Calu3 (cell line): ENCODE measurements around the gene ZBTB40. TPM values are rescaled to one million over a fixed set of nuclear protein-coding genes. Genes with fewer than 3 reads are reported as not detected.

Source experiments
- BruUV-seq: library from RNA; stranded (reverse); fragments of 400-500 nt; replicated peaks from 2 replicates; lab custom pipeline; 2021; lab: Mats Ljungman, UMichigan
- CTCF ChIA-PET: fragments of 300-600 bp; sonication (Branson Sonifier 250); formaldehyde crosslinking; loops from one replicate; lab custom pipeline; 2022; ENCODE audit warnings: antibody characterized with exemption; lab: Charles Lee
- DNase-seq: peaks from one replicate; pipeline ENCODE4 v3.0.0; 2022
- H3K27ac Mint-ChIP-seq: one replicate; pipeline ENCODE4 v1.8.0; 2022; ENCODE audit warnings: mixed read lengths; ENCODE audit not compliant: unreplicated experiment
- H3K27me3 Mint-ChIP-seq: one replicate; pipeline ENCODE4 v1.8.0; 2022; ENCODE audit warnings: mixed read lengths; ENCODE audit not compliant: unreplicated experiment
- H3K36me3 Mint-ChIP-seq: one replicate; pipeline ENCODE4 v1.8.0; 2022; ENCODE audit warnings: mild to moderate bottlenecking, moderate library complexity, mixed read lengths; ENCODE audit not compliant: insufficient read depth, unreplicated experiment
- H3K4me1 Mint-ChIP-seq: one replicate; pipeline ENCODE4 v1.8.0; 2022; ENCODE audit warnings: mild to moderate bottlenecking, low read depth, mixed read lengths; ENCODE audit not compliant: unreplicated experiment
- H3K4me3 Mint-ChIP-seq: one replicate; pipeline ENCODE4 v1.8.0; 2022; ENCODE audit warnings: mild to moderate bottlenecking, low read depth, moderate library complexity, mixed read lengths; ENCODE audit not compliant: unreplicated experiment
- H3K9me3 Mint-ChIP-seq: one replicate; pipeline ENCODE4 v1.8.0; 2022; ENCODE audit warnings: low read depth, mixed read lengths; ENCODE audit not compliant: unreplicated experiment
- CTCF ChIP-seq: fragments of 200-600 bp; IDR thresholded peaks from one replicate; pipeline ENCODE4 v1.8.0; 2022; ENCODE audit warnings: antibody characterized with exemption; ENCODE audit not compliant: unreplicated experiment
- intact Hi-C: fragments of 100-400 bp; cut with micrococcal nuclease; formaldehyde crosslinking; loops from one replicate; pipeline ENCODE4 v1.10.0; 2022; ENCODE audit not compliant: unreplicated experiment
- total RNA-seq: library from RNA; stranded (reverse); gene quantifications from 2 replicates; pipeline ENCODE4 v1.2.3, GENCODE V29; 2022

ZBTB40 gene
- total RNA-seq, 1 experiment from 2014 or later, result 18.7 TPM

DNA sequence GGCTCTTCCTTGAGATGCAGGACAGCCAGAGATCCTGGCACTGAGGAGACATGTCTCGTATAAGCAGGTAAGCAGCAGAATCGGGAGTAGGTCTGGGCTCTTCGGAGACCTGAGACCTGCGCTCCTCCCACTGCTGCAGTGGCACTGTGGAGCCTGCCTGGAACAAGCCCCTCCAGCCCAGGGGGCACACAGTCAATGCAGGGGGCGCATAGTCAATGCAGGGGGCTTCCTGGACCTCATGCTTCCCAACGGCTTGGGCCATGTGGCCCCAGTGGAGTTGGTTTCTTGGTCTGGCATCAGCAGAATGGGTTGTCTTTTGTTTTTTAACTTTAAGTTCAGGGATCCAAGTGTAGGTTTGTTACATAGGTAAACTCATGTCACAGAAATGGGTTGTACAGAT lies 83.7 kb downstream of the ZBTB40 start:
- CTCF ChIA-PET, result no interaction called here
- H3K27ac Mint-ChIP-seq, result no peak overlapping the region
- no peak overlapping the region for H3K4me3 Mint-ChIP-seq
- H3K9me3 Mint-ChIP-seq, result no peaks in the 10 kb centered on the region
- H3K27me3 Mint-ChIP-seq, result no peaks in the 10 kb centered on the region
- no peak for DNase-seq
- no TSS peak for BruUV-seq
- TF ChIP-seq CTCF, result no peak
- no peaks in the 10 kb centered on the region for H3K36me3 Mint-ChIP-seq
- intact Hi-C loops, result no loop called here
- peaks cover 4% of the 10 kb centered on the region for H3K4me1 Mint-ChIP-seq

DNA sequence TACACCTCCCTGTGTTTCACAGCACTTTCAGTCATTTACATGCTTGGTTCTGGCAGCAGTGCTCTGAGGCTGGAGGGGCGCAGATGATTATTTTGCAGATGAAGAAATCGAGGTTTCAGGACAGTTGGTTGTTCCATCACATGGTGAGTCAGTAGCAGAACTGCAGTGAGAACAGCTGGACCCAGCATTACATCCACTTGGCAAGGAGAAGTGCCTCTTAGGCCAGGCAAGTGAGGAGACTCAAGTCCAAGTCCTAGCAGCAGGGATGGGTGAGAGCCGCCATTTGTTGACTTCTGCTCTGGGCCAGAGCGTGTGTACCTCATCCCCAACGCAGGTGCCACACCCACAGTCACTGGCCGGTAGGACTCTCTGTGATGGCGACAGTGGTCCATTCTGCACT lies 84.9 kb downstream of the ZBTB40 start:
- no peaks in the 10 kb centered on the region for H3K9me3 Mint-ChIP-seq
- CTCF ChIA-PET, result interaction anchor here (0.6 kb wide), 1 partner anchor 483 kb away, joined by 3 read pairs; the partner anchor contains the start of gene KDM1A
- H3K27me3 Mint-ChIP-seq, result no peaks in the 10 kb centered on the region
- no peak overlapping the region for H3K27ac Mint-ChIP-seq
- no peak for DNase-seq
- intact Hi-C loops, result no loop called here
- no peak overlapping the region for H3K4me3 Mint-ChIP-seq
- no peaks in the 10 kb centered on the region for H3K36me3 Mint-ChIP-seq
- TF ChIP-seq CTCF, result no peak
- H3K4me1 Mint-ChIP-seq, result peaks cover 8% of the 10 kb centered on the region
- BruUV-seq, result no TSS peak

DNA sequence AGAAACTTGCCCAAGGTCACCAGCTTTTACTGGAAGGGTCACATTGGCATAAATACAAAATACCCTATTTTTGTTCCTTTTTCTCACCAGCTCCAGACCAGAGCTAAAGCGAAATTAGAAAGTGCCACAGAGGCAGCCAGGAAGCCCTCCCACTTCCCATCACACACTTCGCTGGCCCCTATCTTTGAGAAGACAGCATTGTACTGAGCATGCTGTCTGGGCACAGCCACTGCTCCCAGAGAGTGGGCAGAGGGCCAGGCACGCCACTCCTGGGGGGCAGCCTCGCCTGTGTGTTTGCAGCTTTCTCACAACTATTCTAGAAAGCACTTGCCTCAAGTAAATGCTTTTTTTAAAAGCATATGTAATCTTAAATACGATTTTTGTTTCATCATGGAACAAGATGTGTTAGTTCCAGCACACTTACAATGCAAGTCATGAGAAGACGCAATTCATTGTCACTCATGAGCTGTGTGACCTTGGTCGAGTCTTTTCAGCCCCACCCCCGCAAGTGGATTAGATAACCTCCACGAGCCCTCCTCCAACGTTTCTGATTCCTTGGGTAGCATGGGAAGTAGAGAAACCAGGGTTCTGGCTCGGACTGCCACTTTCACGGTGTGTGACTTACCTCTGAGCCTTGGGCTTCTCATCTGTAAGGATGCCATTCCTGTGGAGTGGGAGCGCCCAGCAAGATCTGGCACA lies 85.9 kb downstream of the ZBTB40 start:
- intact Hi-C loops, result no loop called here
- no peaks in the 10 kb centered on the region for H3K9me3 Mint-ChIP-seq
- H3K4me1 Mint-ChIP-seq, result peaks cover 8% of the 10 kb centered on the region
- no TSS peak for BruUV-seq
- H3K4me3 Mint-ChIP-seq, result no peak overlapping the region
- TF ChIP-seq CTCF, result no peak
- no peak overlapping the region for H3K27ac Mint-ChIP-seq
- no peak for DNase-seq
- CTCF ChIA-PET, result no interaction called here
- H3K27me3 Mint-ChIP-seq, result no peaks in the 10 kb centered on the region
- no peaks in the 10 kb centered on the region for H3K36me3 Mint-ChIP-seq

- Mint-ChIP-seq H3K36me3 (no peaks in the 10 kb centered on the region), H3K4me1 (peaks cover 8% of the 10 kb centered on the region), H3K27me3 (no peaks in the 10 kb centered on the region), H3K9me3 (no peaks in the 10 kb centered on the region), H3K27ac (no peak overlapping the region), H3K4me3 (no peak overlapping the region)
- DNase-seq, result no peak
- CTCF ChIA-PET, result no interaction called here
- intact Hi-C loops, result no loop called here
- TF ChIP-seq CTCF, result no peak
- BruUV-seq, result no TSS peak
These were observed 88.0 kb downstream of the ZBTB40 start for GRCh38 chr1:22539510-22540118.
